8988T (cell line): ENCODE results near the gene BAZ1A.

Source experiments
- DNase-seq: peaks from one replicate; pipeline ENCODE4 v3.0.0; 2011

BAZ1A gene

GRCh38 chr14:34875031-34875922 lies at the start of gene BAZ1A:
Gene BAZ1A, minus strand, starts transcription at chr14:34875360. Its CDS starts 756 bp downstream, at chr14:34874604.
- DNase-seq: peak; percentile 59

- DNase-seq: no peak
Measured at GRCh38 chr14:34920339-34920738, 45.2 kb upstream of the BAZ1A start.

GRCh38 chr14:34913619-34914018 lies 38.5 kb upstream of the BAZ1A start:
- DNase-seq: no peak

GRCh38 chr14:34912966-34913365 lies 37.8 kb upstream of the BAZ1A start:
- DNase-seq: no peak

GRCh38 chr14:34912182-34912581 lies 37.0 kb upstream of the BAZ1A start:
- DNase-seq: no peak

- DNase-seq: no peak
Measured at GRCh38 chr14:34911209-34912150, 36.3 kb upstream of the BAZ1A start.

GRCh38 chr14:34906287-34906686 lies 31.1 kb upstream of the BAZ1A start:
- no peak for DNase-seq

GRCh38 chr14:34895277-34895676 lies 20.1 kb upstream of the BAZ1A start:
- no peak for DNase-seq

GRCh38 chr14:34890937-34891336 lies 15.8 kb upstream of the BAZ1A start:
- DNase-seq: no peak

GRCh38 chr14:34888186-34888585 lies 13.0 kb upstream of the BAZ1A start:
- DNase-seq: no peak

- no peak for DNase-seq
Measured at GRCh38 chr14:34883954-34884353, 8.8 kb upstream of the BAZ1A start.

- peak; percentile 25 for DNase-seq
Measured at GRCh38 chr14:34874386-34875030, 652 bp downstream of the BAZ1A start.

GRCh38 chr14:34873589-34874385 lies 1.4 kb downstream of the BAZ1A start:
- peak; percentile 51 for DNase-seq

- peak; percentile 32 for DNase-seq
Measured at GRCh38 chr14:34872822-34873588, 2.2 kb downstream of the BAZ1A start.

GRCh38 chr14:34867199-34867598 lies 8.0 kb downstream of the BAZ1A start:
- no peak for DNase-seq

- DNase-seq: no peak
Measured at GRCh38 chr14:34865889-34866574, 9.1 kb downstream of the BAZ1A start.

- DNase-seq: no peak
Measured at GRCh38 chr14:34863844-34864243, 11.3 kb downstream of the BAZ1A start.

- DNase-seq: no peak
Measured at GRCh38 chr14:34858765-34859164, 16.4 kb downstream of the BAZ1A start.

GRCh38 chr14:34857689-34858449 lies 17.3 kb downstream of the BAZ1A start:
- DNase-seq: no peak

- no peak for DNase-seq
Measured at GRCh38 chr14:34853041-34853440, 22.1 kb downstream of the BAZ1A start.
